WTC11 (cell line): ENCODE results near the gene CD302. TPM values are rescaled to one million over a fixed set of nuclear protein-coding genes. Genes with fewer than 3 reads are reported as not detected.
"Not testable (repeated sequence)": the region's sequence is repeated elsewhere in the genome, so short reads cannot be mapped to it uniquely, and the experiment has no call there.

Source experiments
- ATAC-seq: fragments of 200-7000 bp; cut with Tn5 transposase; 2 replicates; pipeline ENCODE4 v1.10.0; 2021; ENCODE audit warnings: mild to moderate bottlenecking, moderate library complexity
- CTCF ChIA-PET: fragments of 300-600 bp; sonication (Branson Sonifier 250); formaldehyde crosslinking; loops from one replicate; lab custom pipeline; 2021; ENCODE audit warnings: antibody characterized with exemption; lab: Charles Lee
- POLR2A ChIA-PET: fragments of 350-600 bp; sonication (Branson Sonifier 250); formaldehyde crosslinking; loops from one replicate; lab custom pipeline; 2021; ENCODE audit warnings: antibody characterized with exemption; lab: Charles Lee
- DNase-seq: peaks from one replicate; pipeline ENCODE4 v3.0.0; 2021; ENCODE audit warnings: low spot score
- H3K27ac Mint-ChIP-seq: 2 replicates; pipeline ENCODE4 v1.8.0; 2021; ENCODE audit warnings: mixed read lengths
- H3K27me3 Mint-ChIP-seq: 2 replicates; pipeline ENCODE4 v1.8.0; 2021; ENCODE audit warnings: low read depth, mild to moderate bottlenecking, moderate library complexity, mixed read lengths
- H3K36me3 Mint-ChIP-seq: 2 replicates; pipeline ENCODE4 v1.8.0; 2021; ENCODE audit warnings: mixed read lengths
- H3K4me1 Mint-ChIP-seq: 2 replicates; pipeline ENCODE4 v1.8.0; 2022; ENCODE audit warnings: mixed read lengths
- H3K4me3 Mint-ChIP-seq: 2 replicates; pipeline ENCODE4 v1.8.0; 2021; ENCODE audit warnings: mild to moderate bottlenecking, moderate library complexity, mixed read lengths
- H3K9me3 Mint-ChIP-seq: 2 replicates; pipeline ENCODE4 v1.8.0; 2021; ENCODE audit warnings: mixed read lengths
- FOXP4 ChIP-seq: sonication (generic); formaldehyde crosslinking; IDR thresholded peaks from 2 replicates; pipeline ENCODE4 v1.8.0; 2022; ENCODE audit warnings: mild to moderate bottlenecking, missing genetic modification reagents
- GABPB1 ChIP-seq: sonication (generic); formaldehyde crosslinking; IDR thresholded peaks from 2 replicates; pipeline ENCODE4 v1.8.1; 2023; ENCODE audit warnings: mild to moderate bottlenecking, missing genetic modification reagents
- IRF2 ChIP-seq: sonication (generic); formaldehyde crosslinking; IDR thresholded peaks from 2 replicates; pipeline ENCODE4 v1.8.0; 2022; ENCODE audit warnings: low read depth, missing genetic modification reagents, borderline replicate concordance
- MYBL2 ChIP-seq: sonication (generic); formaldehyde crosslinking; IDR thresholded peaks from 2 replicates; pipeline ENCODE4 v1.8.1; 2023; ENCODE audit warnings: mild to moderate bottlenecking, moderate library complexity, missing genetic modification reagents
- NFATC4 ChIP-seq: fragments of 250-450 bp; sonication (Bioruptor Pico); IDR thresholded peaks from 2 replicates; pipeline ENCODE4 v1.9.0; 2021; ENCODE audit warnings: mild to moderate bottlenecking
- NFYB ChIP-seq: sonication (generic); formaldehyde crosslinking; conservative IDR thresholded peaks from 2 replicates; pipeline ENCODE4 v1.8.0; 2022; ENCODE audit warnings: low read depth, missing genetic modification reagents
- NR2C2 ChIP-seq: sonication (generic); formaldehyde crosslinking; IDR thresholded peaks from 2 replicates; pipeline ENCODE4 v1.8.0; 2022; ENCODE audit warnings: mild to moderate bottlenecking, missing genetic modification reagents
- OVOL2 ChIP-seq: fragments of 250-450 bp; sonication (Bioruptor Pico); IDR thresholded peaks from 2 replicates; pipeline ENCODE4 v1.9.0; 2021; ENCODE audit warnings: mild to moderate bottlenecking, borderline replicate concordance
- PRRX2 ChIP-seq: fragments of 250-450 bp; sonication (Bioruptor Pico); IDR thresholded peaks from 2 replicates; pipeline ENCODE4 v1.8.0; 2021; ENCODE audit warnings: mild to moderate bottlenecking
- RORB ChIP-seq: fragments of 250-450 bp; sonication (Bioruptor Pico); IDR thresholded peaks from 2 replicates; pipeline ENCODE4 v1.9.0; 2021; ENCODE audit warnings: mild to moderate bottlenecking
- SOX15 ChIP-seq: fragments of 250-450 bp; sonication (Bioruptor Pico); IDR thresholded peaks from 2 replicates; pipeline ENCODE4 v1.9.0; 2021; ENCODE audit warnings: mild to moderate bottlenecking
- SP1 ChIP-seq: sonication (generic); formaldehyde crosslinking; conservative IDR thresholded peaks from 2 replicates; pipeline ENCODE4 v1.8.1; 2022; ENCODE audit warnings: missing genetic modification reagents
- TEAD4 ChIP-seq: sonication (generic); formaldehyde crosslinking; IDR thresholded peaks from 2 replicates; pipeline ENCODE4 v1.8.0; 2022; ENCODE audit warnings: mild to moderate bottlenecking, missing genetic modification reagents
- TP53 ChIP-seq: sonication (generic); formaldehyde crosslinking; IDR thresholded peaks from 2 replicates; pipeline ENCODE4 v1.8.1; 2023; ENCODE audit warnings: mild to moderate bottlenecking, missing genetic modification reagents
- ZNF219 ChIP-seq: sonication (generic); formaldehyde crosslinking; IDR thresholded peaks from 2 replicates; pipeline ENCODE4 v1.8.0; 2023; ENCODE audit warnings: missing genetic modification reagents, mild to moderate bottlenecking, borderline replicate concordance
- ZNF232 ChIP-seq: sonication (generic); formaldehyde crosslinking; IDR thresholded peaks from 2 replicates; pipeline ENCODE4 v1.8.0; 2022; ENCODE audit warnings: mild to moderate bottlenecking, missing genetic modification reagents
- ZSCAN18 ChIP-seq: fragments of 250-450 bp; sonication (Bioruptor Pico); IDR thresholded peaks from 2 replicates; pipeline ENCODE4 v2.1.2; 2022; ENCODE audit warnings: mild to moderate bottlenecking, moderate library complexity
- total RNA-seq: library from RNA; stranded (reverse); gene quantifications from 3 replicates; pipeline ENCODE4 v1.2.3, GENCODE V29; 2021
- TF ChIP-seq, protein P1 (sequence below): sonication (generic); formaldehyde crosslinking; IDR thresholded peaks from 2 replicates; pipeline ENCODE4 v1.8.0; 2022; ENCODE audit warnings: mild to moderate bottlenecking, missing genetic modification reagents
- TF ChIP-seq, protein P2 (sequence below): sonication (generic); formaldehyde crosslinking; IDR thresholded peaks from 2 replicates; pipeline ENCODE4 v1.8.1; 2022; ENCODE audit warnings: low read depth, mild to moderate bottlenecking, moderate library complexity, missing genetic modification reagents, borderline replicate concordance

Gene CD302
- total RNA-seq, 1 experiment from 2014 or later, result 1.4 TPM

- no peak for TF ChIP-seq MYBL2 (CRISPR knock-in tag)
Observed at GRCh38 chr2:159728629-159729028, 69.4 kb downstream of the CD302 start (continued).

GRCh38 chr2:159725713-159726112 lies 72.3 kb downstream of the CD302 start:
- TF ChIP-seq OVOL2 (no peak), TEAD4 (CRISPR knock-in tag) (no peak), ZNF232 (CRISPR knock-in tag) (no peak), FOXP4 (no peak), NR2C2 (no peak), SP1 (CRISPR knock-in tag) (no peak), RORB (no peak), IRF2 (CRISPR knock-in tag) (no peak)
- TF ChIP-seq, protein P1, sequence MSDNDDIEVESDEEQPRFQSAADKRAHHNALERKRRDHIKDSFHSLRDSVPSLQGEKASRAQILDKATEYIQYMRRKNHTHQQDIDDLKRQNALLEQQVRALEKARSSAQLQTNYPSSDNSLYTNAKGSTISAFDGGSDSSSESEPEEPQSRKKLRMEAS (CRISPR knock-in tag), result no peak
- TF ChIP-seq, all 79 proteins: peak for 0
- Mint-ChIP-seq H3K9me3 (peaks cover 21% of the 10 kb centered on the region), H3K36me3 (peaks cover 54% of the 10 kb centered on the region), H3K27ac (no peak overlapping the region), H3K4me3 (no peak overlapping the region), H3K4me1 (peaks cover 15% of the 10 kb centered on the region), H3K27me3 (no peaks in the 10 kb centered on the region)
- ATAC-seq (no peak), DNase-seq (no peak)
- ChIA-PET CTCF (no interaction called here), POLR2A (no interaction called here)

- ATAC-seq, H3K4me3 Mint-ChIP-seq, DNase-seq, H3K27ac Mint-ChIP-seq, CTCF ChIA-PET, H3K27me3 Mint-ChIP-seq, POLR2A ChIA-PET: not testable (repeated sequence)
- peaks cover 21% of the 10 kb centered on the region for H3K9me3 Mint-ChIP-seq
- H3K36me3 Mint-ChIP-seq, result peaks cover 52% of the 10 kb centered on the region
- peaks cover 18% of the 10 kb centered on the region for H3K4me1 Mint-ChIP-seq
Observed at GRCh38 chr2:159724795-159725572, 73.0 kb downstream of the CD302 start.

DNA sequence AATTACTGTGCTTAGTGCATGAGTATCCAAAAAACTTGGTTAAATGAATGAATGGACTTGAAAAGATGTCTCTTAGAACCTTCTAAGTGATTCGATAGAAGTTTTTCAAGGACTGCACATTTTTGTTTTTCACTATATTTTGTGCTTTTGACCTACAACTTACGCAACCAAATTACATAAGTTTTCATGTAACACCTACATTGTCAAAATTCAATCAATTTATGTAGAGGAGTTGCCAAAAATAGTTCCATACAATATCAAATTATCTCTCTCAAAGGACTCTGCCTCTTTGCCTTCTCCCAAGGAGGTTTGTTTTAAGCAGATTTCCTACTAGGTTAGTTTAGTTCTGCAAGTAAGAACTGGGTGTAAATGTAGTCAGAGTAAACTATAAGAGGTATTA lies 75.4 kb downstream of the CD302 start:
- Mint-ChIP-seq H3K9me3 (peaks cover 21% of the 10 kb centered on the region), H3K36me3 (peaks cover 42% of the 10 kb centered on the region), H3K4me3 (no peak overlapping the region), H3K27me3 (no peaks in the 10 kb centered on the region), H3K27ac (no peak overlapping the region), H3K4me1 (peaks cover 26% of the 10 kb centered on the region)
- no peak for ATAC-seq
- ChIA-PET POLR2A (interaction anchor here (1.5 kb wide), 1 partner anchor 11 kb away, joined by 4 read pairs; no protein-coding TSS in a partner anchor), CTCF (no interaction called here)
- no peak for TF ChIP-seq TP53 (CRISPR knock-in tag)
- TF ChIP-seq SOX15 (CRISPR knock-in tag), result no peak
- no peak for TF ChIP-seq GABPB1 (CRISPR knock-in tag)
- TF ChIP-seq NR2C2, result no peak
- TF ChIP-seq, protein P2, sequence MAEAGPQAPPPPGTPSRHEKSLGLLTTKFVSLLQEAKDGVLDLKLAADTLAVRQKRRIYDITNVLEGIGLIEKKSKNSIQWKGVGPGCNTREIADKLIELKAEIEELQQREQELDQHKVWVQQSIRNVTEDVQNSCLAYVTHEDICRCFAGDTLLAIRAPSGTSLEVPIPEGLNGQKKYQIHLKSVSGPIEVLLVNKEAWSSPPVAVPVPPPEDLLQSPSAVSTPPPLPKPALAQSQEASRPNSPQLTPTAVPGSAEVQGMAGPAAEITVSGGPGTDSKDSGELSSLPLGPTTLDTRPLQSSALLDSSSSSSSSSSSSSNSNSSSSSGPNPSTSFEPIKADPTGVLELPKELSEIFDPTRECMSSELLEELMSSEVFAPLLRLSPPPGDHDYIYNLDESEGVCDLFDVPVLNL (CRISPR knock-in tag), result no peak
- no peak for TF ChIP-seq ZSCAN18 (CRISPR knock-in tag)
- TF ChIP-seq NFYB, result no peak
- no peak for TF ChIP-seq ZNF219 (CRISPR knock-in tag)
- TF ChIP-seq PRRX2 (CRISPR knock-in tag), result no peak
- TF ChIP-seq NFATC4, result no peak
- DNase-seq, result no peak
